HG03469 (cell line): ENCODE data around the gene APRT.

Experiments used
- ATAC-seq: cut with Tn5 transposase; IDR thresholded peaks from one replicate; pipeline ENCODE4 v1.9.1; 2021; ENCODE audit warnings: mild to moderate bottlenecking, moderate library complexity, moderate number of reproducible peaks; ENCODE audit not compliant: unreplicated experiment

The APRT gene

DNA sequence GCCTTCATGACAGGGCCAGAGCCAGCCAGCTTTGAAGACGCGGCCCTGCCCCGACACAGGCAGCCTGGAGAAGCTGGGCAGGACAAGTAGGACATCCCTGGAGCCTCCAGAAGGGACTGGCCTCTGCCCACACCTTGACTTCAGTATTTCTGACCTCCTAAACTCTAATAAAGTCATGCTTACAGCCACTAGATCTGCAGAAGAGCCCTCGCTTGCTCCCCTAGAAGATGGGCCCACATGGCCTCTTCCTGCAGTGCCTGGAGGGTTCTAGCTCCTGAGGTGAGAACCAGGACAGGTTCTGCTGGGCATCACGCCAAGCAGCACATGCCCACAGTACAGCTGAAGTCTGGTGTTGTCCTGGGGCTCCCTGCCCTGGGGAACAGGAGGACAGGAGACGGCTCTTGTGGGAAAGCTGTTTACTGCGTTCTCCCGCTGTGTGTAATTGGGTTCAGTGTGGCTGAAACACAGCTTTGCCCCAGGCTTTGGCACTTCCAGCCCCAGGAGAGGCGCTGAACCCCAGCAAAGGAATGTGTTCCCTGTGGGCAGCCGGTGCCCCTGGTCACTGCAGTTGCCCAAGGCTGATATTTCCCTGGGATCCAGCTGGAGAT, 2.6 kb downstream of the APRT start:
- no peak for ATAC-seq

- ATAC-seq = no peak
Observed at GRCh38 chr16:88807626-88808453, 3.9 kb downstream of the APRT start.

GRCh38 chr16:88807142-88807625, 4.5 kb downstream of the APRT start:
- no peak for ATAC-seq

GRCh38 chr16:88806491-88807111, 5.1 kb downstream of the APRT start:
- no peak for ATAC-seq

GRCh38 chr16:88805887-88806393, 5.8 kb downstream of the APRT start:
- ATAC-seq = no peak

- ATAC-seq = no peak
Observed at GRCh38 chr16:88805340-88805715, 6.4 kb downstream of the APRT start.

- no peak for ATAC-seq
Observed at GRCh38 chr16:88804552-88805339, 7.0 kb downstream of the APRT start.

- ATAC-seq = no peak
Observed at GRCh38 chr16:88804173-88804551, 7.6 kb downstream of the APRT start.

DNA sequence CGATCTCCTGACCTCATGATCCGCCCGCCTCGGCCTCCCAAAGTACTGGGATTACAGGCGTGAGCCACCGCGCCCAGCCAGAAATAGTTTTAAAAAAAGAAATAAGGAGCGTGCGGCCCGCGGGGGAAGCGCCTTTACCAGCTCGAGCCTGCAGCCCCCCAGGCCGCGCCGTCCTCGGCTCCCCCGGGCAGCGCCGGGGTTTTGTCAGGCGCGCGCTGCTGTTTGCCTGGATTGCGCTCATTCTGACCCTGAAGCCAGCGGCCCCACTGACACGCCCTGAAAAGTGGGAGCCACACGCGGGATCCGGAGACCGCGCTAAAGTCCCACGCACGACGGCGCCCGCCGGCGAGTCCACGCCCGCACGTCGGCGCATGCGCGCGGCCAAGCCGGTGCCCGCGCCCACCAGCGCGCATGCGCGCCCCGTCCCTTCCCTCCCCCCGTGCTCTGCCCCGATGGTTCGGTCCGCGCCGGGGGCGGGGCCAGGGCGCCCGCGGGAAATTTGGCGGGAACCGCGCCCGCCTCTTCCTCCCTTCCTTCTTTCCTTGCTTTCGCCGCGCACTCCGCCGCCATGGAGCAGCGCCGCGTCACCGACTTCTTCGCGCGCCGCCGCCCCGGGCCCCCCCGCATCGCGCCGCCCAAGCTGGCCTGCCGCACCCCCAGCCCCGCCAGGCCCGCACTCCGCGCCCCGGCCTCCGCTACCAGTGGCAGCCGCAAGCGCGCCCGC, 8.3 kb downstream of the APRT start, which contains the start of gene CDT1:
CDT1 (plus strand) TSS at position 526 of the 724 bp plus-strand sequence; CDS start at position 569, 43 bp downstream.
- ATAC-seq = peak; percentile 37

DNA sequence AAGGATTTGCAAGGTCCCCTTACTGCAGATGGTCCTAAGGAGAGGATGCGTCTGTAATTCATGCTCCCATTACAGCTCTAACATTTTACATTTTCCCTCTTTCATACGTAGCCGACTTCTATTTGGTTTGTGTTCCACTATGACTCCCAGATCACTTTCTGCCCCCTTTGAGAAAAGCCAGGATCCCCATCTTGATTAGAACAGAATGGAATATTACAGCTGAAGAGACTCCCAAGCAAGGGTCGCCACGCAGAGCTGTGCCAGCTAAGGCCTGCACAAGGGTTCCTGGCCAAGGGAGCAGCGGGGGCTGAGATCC, 11.5 kb downstream of the APRT start:
- no peak for ATAC-seq

- no peak for ATAC-seq
Observed at GRCh38 chr16:88799569-88800276, 12.0 kb downstream of the APRT start.

GRCh38 chr16:88798772-88799455, 12.8 kb downstream of the APRT start:
- no peak for ATAC-seq

GRCh38 chr16:88798073-88798472, 13.7 kb downstream of the APRT start:
- no peak for ATAC-seq

GRCh38 chr16:88796278-88796677, 15.4 kb downstream of the APRT start:
- ATAC-seq = no peak

DNA sequence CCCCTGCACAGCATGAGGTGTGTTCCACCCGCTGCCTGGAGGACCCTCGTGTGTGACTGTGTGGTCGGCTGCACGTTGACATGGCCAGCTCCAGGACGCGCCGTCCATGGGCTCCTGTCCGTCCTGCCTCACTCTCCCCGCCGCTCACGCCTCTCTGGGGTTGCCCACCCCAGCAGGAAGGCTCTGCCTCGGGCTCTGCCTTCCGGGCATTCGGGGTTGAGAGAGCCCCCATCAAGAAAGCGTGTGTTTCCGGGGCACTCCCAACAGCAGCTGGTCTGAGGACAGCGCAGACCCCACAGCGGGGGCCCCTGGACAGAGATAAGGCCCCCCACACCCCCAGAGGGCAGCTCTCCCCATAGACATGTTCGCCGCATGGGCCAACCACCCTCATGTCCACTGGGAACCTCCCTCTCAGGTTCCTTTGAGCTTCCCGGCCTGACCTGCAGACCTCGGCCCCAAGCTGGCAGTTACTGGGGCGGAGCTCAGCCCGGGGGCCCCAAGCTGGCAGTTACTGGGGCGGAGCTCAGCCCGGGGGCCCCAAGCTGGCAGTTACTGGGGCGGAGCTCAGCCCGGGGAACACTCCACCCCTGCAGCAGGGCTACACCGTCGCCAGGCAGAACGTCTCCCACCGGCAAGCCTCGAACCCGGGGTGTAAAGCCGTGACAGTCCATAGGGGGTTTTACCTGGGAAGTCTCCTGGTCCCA, 18.3 kb downstream of the APRT start:
- ATAC-seq = no peak

- ATAC-seq = no peak
Observed at GRCh38 chr16:88792668-88793250, 19.0 kb downstream of the APRT start.

- no peak for ATAC-seq
Observed at GRCh38 chr16:88792078-88792550, 19.6 kb downstream of the APRT start.
